Colonic mucosa (tissue), 4 donors: Measurements from ENCODE around the gene CCSER2. TPM values are rescaled to one million over a fixed set of nuclear protein-coding genes. Genes with fewer than 3 reads are reported as not detected.

ENCODE experiments used
- DNase-seq: peaks from one replicate; pipeline ENCODE4 v3.0.0-alpha.2; 2020
- H3K27ac ChIP-seq: fragments of 200-600 bp; one replicate; pipeline ENCODE4 v1.8.0; 2021
- H3K27me3 ChIP-seq: fragments of 200-600 bp; one replicate; pipeline ENCODE4 v1.8.0; 2021
- H3K36me3 ChIP-seq: fragments of 200-600 bp; one replicate; pipeline ENCODE4 v1.8.0; 2021
- H3K4me1 ChIP-seq: fragments of 200-600 bp; one replicate; pipeline ENCODE4 v1.8.0; 2021; ENCODE audit warnings: mild to moderate bottlenecking
- H3K4me3 ChIP-seq: fragments of 200-600 bp; one replicate; pipeline ENCODE4 v1.8.0; 2021
- H3K9ac ChIP-seq, 2 donors: one replicate each; pipeline ENCODE4 v1.7.0; 2013; ENCODE audit warnings: control low read depth in 2 of 2, low read depth in 2 of 2, low read length in 2 of 2
- H3K9me3 ChIP-seq: fragments of 200-600 bp; one replicate; pipeline ENCODE4 v1.8.0; 2021
- intact Hi-C: fragments of 100-400 bp; cut with DNase I; formaldehyde crosslinking; loops from one replicate; pipeline ENCODE4 v1.14.1; 2022
- total RNA-seq, 2 donors: library from RNA; stranded (reverse); fragmentation: NEBNext Ultra II Directional in 1 of 2; extraction: Animal tissue kit (Norgen Biotek cat#: 25700) in 1 of 2; gene quantifications; one replicate each; pipeline ENCODE4 v1.2.1, GENCODE V29; 2021
- TF ChIP-seq, protein P1 (sequence below): fragments of 200-600 bp; IDR thresholded peaks from one replicate; pipeline ENCODE4 v1.8.0; 2022; ENCODE audit warnings: antibody characterized with exemption, mild to moderate bottlenecking
- donor health status: healthy.
- donor health status: DM: no; HTN: no; CAD: no.
- donor health status: DM: no; HTN: no; CAD: no.

The CCSER2 gene
- total RNA-seq, 2 donors from 2014 or later, result 33.7 to 64.5 TPM

DNA sequence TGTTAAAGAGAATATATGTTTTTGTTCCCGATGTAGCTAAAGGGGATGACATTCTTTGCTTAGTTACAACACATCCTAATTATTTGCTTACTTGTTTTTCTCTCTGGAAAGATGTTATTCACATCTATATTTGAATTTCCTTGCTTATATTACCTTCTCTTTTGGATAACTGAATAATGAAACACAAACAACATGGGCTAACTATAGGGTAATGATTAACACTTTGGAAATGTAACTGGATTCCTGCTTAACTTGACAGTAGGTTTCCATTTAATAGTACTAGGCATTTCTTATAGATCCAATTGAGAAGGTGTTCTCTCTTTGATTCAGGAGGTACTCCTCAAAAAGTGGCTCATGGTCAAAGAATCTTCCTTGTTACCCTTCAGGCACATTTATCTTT is 141.1 kb downstream of the CCSER2 start:
- Histone ChIP-seq H3K4me1 (no peaks in the 10 kb centered on the region), H3K36me3 (no peaks in the 10 kb centered on the region), H3K27ac (no peak overlapping the region), H3K27me3 (no peaks in the 10 kb centered on the region), H3K9ac (no peak overlapping the region), H3K9me3 (no peaks in the 10 kb centered on the region), H3K4me3 (no peak overlapping the region)
- intact Hi-C loops, result no loop called here
- TF ChIP-seq, protein P1, sequence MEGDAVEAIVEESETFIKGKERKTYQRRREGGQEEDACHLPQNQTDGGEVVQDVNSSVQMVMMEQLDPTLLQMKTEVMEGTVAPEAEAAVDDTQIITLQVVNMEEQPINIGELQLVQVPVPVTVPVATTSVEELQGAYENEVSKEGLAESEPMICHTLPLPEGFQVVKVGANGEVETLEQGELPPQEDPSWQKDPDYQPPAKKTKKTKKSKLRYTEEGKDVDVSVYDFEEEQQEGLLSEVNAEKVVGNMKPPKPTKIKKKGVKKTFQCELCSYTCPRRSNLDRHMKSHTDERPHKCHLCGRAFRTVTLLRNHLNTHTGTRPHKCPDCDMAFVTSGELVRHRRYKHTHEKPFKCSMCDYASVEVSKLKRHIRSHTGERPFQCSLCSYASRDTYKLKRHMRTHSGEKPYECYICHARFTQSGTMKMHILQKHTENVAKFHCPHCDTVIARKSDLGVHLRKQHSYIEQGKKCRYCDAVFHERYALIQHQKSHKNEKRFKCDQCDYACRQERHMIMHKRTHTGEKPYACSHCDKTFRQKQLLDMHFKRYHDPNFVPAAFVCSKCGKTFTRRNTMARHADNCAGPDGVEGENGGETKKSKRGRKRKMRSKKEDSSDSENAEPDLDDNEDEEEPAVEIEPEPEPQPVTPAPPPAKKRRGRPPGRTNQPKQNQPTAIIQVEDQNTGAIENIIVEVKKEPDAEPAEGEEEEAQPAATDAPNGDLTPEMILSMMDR, result no peak
- no peak for DNase-seq

DNA sequence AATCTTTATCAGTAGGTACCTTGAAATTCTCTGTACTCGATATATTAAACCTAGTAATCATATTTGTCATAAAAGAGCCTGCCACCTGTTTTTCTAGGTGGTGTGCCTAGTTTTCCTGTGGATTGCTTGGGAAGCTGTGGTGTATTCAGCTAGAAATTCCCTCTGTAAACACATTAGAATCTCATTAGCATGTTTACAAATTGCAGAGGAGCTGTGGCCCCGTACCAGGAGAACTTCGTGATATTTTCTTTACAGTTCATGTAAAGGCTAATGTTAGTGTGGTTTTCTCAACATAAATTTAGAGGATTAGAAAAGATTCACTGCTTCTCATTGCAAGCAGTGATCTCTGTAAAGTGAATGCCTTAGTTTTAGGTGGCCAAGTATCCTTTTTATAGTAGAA is 144.7 kb downstream of the CCSER2 start:
- Histone ChIP-seq H3K9ac (no peak overlapping the region), H3K36me3 (no peaks in the 10 kb centered on the region), H3K27ac (no peak overlapping the region), H3K9me3 (no peaks in the 10 kb centered on the region), H3K4me3 (no peak overlapping the region), H3K27me3 (no peaks in the 10 kb centered on the region), H3K4me1 (no peaks in the 10 kb centered on the region)
- DNase-seq, result no peak
- TF ChIP-seq, protein P1, result no peak
- intact Hi-C loops, result no loop called here

GRCh38 chr10:84477398-84478128 is 149.2 kb downstream of the CCSER2 start:
- Histone ChIP-seq H3K4me1 (no peaks in the 10 kb centered on the region), H3K9ac (no peak overlapping the region), H3K9me3 (no peaks in the 10 kb centered on the region), H3K36me3 (no peaks in the 10 kb centered on the region), H3K27me3 (no peaks in the 10 kb centered on the region), H3K27ac (no peak overlapping the region), H3K4me3 (no peak overlapping the region)
- intact Hi-C loops, result no loop called here
- no peak for DNase-seq
- TF ChIP-seq, protein P1, result no peak

- no peak for DNase-seq
- Histone ChIP-seq H3K4me1 (no peaks in the 10 kb centered on the region), H3K9ac (no peak overlapping the region), H3K27ac (no peak overlapping the region), H3K4me3 (no peak overlapping the region), H3K27me3 (no peaks in the 10 kb centered on the region), H3K9me3 (no peaks in the 10 kb centered on the region), H3K36me3 (no peaks in the 10 kb centered on the region)
- TF ChIP-seq, protein P1, result no peak
- intact Hi-C loops, result no loop called here
Observed at GRCh38 chr10:84478151-84478550, 149.8 kb downstream of the CCSER2 start.

DNA sequence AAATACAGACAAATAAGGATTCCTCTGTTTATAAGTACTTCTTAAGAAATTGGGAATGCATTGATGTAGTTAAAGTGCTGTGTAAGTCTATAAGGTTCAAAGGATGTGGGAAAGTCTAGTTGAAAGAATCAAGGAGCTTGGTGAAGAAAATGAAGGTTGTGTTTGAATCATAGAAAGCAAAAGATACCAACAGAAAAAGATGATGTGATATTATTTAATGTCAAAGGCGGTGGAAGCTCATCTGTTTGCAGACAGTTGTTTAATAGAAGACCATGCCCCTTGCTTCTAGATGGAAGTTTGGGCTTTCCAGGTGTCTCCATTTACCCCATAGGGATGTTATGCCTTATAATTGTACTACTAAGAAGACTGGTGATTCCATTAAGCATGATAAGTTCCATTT is 150.3 kb downstream of the CCSER2 start:
- TF ChIP-seq, protein P1, result no peak
- intact Hi-C loops, result no loop called here
- no peaks in the 10 kb centered on the region for H3K9me3 ChIP-seq
- H3K36me3 ChIP-seq, result no peaks in the 10 kb centered on the region
- H3K27me3 ChIP-seq, result no peaks in the 10 kb centered on the region
- H3K4me1 ChIP-seq, result no peaks in the 10 kb centered on the region
- H3K4me3 ChIP-seq, result no peak overlapping the region
- H3K27ac ChIP-seq, result no peak overlapping the region
- no peak overlapping the region for H3K9ac ChIP-seq
- DNase-seq, result no peak
